GM19240 (cell line): Measurements from ENCODE around the gene CLDN20.

Experiments
- DNase-seq: peaks from one replicate; pipeline ENCODE4 v3.0.0; 2011; ENCODE audit warnings: low spot score; ENCODE audit not compliant: insufficient read length

The CLDN20 gene

DNA sequence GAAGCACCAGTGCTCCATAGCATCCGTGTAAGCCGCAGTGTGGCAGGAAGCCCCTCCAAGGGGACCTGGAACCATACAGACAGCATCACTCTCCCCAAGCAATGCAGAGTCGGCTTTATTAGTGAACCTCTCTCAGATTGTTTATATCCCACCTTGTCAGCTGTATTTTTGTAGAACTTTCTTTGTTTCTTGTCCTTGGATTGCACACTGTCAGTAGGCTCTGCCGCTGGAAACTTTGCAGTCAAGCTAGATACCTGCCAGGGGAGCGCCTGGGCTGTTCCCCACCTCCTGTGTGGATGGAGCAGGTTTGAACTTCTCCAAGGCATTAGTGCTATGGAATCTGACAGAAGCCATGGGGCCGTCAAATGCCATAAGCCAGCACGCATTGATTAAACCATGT is 18.6 kb upstream of the CLDN20 start:
- DNase-seq, result no peak

DNA sequence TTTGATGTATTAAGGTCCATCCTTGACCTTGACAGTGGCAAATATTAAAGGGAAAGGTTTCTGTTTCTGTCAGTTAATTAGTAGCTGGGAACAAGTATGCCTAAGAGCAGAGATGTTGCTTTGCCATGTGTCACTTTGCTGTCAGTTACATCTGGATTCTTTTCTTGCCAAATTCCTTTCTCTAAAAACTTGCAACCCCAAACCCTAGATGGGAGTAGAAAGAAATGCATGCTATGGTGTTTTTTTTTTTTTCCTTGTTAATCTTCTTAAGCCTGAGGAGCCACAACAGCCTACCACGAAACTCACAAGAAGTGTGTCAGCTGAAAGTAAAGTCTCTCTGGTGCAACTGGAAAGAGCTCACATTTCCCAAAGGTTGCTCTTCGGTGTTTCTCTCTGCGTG is 18.0 kb upstream of the CLDN20 start:
- no peak for DNase-seq

- DNase-seq, result no peak
Observed at GRCh38 chr6:155246825-155247224, 17.0 kb upstream of the CLDN20 start.

DNA sequence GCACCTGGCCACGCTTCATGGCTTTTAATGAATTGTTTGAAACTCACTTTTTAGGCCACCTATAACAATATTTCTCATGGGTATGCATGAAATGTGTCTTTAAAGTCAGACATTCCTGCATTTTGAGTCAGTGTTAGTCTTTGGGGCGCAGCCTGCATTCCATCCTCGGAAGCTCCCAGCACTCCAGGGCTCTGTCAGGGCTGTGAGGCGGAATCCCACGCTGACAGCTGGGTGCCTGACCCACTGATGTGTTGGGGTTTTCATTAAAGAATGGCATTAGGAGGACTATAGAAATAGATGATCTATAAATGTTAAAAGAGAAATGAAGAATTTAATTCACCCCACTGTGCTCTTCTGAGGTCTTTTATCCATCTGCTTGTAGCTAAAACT is 16.2 kb upstream of the CLDN20 start:
- DNase-seq, result no peak

- DNase-seq, result peak; percentile 18
Observed at GRCh38 chr6:155248008-155249001, 15.5 kb upstream of the CLDN20 start.

DNA sequence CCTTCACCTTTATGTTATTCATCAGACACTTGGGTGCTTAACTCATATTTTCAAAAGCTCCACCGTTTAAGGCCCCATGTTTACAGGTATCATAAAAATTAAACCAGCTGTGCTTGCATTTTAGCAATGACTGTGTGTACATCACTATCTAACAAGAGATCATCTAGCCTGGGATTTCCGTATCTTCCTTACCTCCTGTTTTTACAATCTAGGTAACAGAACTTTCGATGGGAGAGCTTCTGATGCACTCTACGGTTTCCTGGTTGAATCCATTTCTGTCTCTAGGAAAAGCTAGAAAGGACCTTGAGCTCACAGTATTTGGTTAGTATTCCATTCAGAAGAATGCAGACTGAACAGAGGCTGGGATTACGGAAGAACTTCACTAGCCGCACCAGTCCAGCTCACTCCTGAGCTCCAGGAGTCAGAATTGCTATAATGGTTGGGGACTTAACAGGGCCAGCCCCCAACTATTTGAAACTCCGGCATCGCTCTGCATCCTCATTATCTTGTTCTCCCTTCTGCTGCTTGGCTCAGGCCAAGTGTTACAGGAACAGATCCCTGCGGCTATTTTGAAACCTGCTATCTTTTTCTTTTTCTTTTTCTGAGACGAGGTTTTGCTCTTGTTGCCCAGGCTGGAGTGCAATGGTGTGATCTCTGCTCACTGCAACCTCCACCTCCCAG is 13.0 kb upstream of the CLDN20 start:
- DNase-seq, result no peak

- DNase-seq, result no peak
Observed at GRCh38 chr6:155252581-155252980, 11.2 kb upstream of the CLDN20 start.

GRCh38 chr6:155253337-155253736 is 10.5 kb upstream of the CLDN20 start:
- DNase-seq, result no peak

DNA sequence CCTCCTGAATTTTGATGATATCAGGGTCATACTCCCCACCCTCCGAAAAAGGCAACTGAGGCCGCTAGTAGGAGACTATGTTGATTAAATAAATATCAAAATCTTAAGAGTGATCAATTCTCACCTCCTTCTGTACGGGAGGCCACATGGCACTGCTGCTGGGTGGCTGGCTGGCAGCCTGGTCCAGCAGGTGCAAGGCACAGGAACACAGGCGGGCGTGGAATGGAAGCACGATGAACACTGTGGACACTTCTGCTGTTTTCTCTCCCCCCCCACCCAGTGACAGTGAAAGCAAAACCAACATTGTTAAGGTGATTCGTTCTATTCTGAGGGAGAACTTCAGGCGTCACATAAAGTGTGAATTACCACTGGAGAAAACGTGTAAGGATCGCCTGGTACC is 9.7 kb upstream of the CLDN20 start:
- DNase-seq, result no peak

DNA sequence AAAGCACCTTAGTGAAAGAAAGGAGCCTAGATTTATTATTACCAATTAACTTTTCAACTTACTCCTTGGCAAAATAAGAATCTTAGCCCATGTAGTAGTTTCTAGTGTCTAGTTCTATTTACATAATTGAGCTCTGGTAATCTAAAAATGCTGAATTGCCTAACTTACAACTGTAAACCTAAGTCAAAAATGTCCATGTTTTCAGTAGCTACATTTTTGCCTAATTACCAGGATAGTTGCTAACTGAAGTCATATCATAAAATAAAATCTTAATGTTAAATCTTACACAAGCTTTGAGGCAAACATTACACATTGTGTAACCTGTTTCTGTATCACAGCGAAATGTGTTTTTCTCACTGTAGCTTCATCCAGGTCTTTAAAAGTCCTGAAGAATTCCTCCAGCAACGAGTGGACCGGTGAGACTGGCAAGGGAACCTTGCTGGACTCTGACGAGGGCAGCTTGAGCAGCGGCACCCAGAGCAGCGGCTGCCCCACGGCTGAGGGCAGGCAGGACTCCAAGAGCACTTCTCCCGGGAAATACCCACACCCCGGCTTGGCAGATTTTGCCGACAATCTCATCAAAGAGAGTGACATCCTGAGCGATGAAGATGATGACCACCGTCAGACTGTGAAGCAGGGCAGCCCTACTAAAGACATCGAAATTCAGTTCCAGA is 7.6 kb upstream of the CLDN20 start:
- no peak for DNase-seq

DNA sequence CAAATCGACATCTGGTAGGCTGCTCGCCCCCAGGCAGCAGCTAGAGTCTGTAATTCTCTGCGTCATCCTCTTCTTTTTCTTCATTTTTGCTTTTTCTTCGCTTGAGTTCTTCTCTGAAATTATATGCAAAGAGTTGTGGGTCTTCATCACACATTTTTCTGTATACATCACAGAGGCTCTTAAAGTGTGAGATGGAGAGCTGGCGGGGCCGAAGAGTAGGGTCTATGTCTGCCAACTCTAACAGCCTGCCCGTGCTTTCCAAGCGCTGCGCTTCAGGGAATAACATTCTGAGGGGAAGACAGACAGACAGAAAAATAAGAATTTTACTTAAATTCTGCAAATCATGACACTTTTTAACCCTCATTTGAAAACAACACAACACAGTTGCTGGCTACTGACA is 6.0 kb upstream of the CLDN20 start:
- no peak for DNase-seq

DNA sequence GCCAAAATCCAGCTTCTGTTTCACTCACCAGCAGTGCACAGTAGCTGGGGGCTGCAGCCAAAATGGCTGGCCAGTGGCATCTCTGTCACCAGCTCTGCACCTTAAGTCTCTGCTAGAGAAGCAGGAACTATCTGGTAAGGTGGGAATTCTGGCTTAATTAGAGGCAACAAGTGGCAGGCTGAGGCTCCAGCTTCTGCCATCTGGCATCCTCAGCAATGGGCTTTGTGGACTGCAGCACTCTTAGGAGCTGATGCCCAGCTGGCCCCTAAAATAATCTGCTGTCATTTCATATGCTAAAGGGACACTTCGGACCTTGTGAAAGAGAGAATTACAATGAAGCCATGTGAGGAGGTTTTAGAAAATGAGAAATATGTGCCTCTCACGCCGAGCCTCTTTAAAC is 4.6 kb upstream of the CLDN20 start:
- DNase-seq, result no peak

- no peak for DNase-seq
Observed at GRCh38 chr6:155259897-155260296, 3.9 kb upstream of the CLDN20 start.

DNA sequence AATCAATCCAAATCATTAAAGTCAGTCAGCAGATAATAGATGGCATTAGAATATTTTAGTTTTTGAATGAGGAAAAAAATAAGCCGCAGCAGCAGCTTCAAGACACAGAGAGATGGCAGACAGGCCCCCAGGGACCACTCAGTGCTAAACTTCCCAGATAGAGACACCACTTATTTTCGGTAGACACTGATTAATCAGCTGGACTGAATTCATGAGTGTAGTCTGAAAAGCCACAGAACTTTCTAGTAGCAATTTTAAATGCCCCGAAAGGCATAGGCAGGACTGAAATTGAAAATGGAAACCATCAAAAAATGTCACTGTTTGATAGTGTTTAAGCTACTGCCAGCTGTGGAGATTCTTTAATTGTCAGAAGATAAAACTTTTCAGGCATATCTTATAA is 3.1 kb upstream of the CLDN20 start:
- DNase-seq, result no peak

- no peak for DNase-seq
Observed at GRCh38 chr6:155261111-155261900, 2.5 kb upstream of the CLDN20 start.

- no peak for DNase-seq
Observed at GRCh38 chr6:155262655-155263054, 1.2 kb upstream of the CLDN20 start.

DNA sequence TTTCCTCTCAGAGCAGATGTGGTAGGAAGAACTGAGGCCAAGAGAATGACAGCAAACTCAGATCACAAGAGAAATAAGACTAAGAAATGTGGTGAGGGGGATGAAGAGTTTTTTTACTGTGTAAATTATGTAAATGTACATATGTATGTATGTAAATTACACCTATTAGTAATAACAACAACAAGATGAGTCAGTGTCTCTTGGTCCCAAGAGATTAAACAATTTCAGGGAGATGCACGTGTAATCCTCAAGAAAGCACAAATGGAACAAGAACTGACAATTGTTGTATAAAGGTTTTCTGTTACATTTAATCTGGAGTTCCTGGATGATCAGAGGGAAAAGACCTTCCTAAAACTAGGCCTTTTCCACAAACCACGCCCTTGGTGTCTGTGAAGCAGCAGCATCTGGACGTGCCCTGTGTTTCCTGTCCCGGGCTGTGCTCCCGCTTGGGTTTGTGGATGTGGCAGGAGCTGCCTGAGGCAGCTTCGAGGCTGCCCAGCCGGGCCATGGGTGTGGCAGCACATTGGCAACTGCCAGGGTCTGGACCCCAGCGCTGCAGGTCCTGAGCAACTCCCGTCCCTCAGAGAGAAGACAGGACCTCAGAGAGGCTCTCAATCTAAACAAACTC is 994 bp downstream of the CLDN20 start:
- DNase-seq, result no peak

GRCh38 chr6:155265843-155266535 is 2.2 kb downstream of the CLDN20 start:
- no peak for DNase-seq

DNA sequence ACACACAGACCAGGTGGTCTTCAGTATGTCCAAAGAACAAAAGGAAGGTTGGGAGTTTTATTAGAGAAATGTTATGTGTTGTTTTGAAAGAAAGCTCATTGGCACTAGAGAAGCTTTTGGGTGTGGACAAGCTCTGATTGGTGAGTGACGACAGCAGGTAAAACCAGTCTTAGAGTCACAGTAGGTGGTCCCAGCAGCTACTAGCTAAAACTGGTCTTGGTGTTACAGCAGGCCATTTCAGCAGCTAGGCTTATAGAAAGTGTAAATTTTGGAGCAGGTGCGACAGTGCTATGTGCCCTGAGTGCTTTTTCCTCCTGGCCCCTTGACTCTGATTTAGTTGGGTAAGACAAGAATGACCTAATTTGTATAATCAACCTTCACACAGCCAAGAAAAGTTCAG is 3.6 kb downstream of the CLDN20 start:
- no peak for DNase-seq
